ENCODE data around the gene TRIO.

Gene TRIO

DNA sequence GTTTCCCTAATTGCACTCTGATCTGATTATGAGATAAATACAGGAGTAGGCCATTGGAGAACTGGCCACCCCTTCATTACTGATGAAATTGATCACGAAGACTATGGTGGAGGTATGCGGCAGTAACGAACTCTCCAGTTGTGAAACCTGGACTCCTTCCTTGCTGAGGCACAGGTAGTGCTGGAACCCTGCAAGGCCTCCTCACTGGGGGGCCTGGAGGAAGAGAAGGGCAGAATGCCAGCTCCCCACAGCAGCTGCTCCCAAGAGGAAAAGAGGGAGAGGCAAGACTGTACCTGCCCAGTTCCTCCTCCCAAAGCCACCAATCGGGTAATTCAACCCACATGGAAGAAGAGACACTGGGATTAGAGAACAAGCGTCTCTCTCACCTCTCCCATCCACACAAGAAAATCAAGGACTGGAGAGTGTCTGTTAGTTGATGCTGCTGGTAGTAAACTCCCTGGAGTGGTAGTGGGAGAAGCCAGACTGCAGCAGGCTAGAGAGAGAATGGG lies 19.1 kb upstream of the TRIO start:
- DNase-seq (ENCODE audit: extremely low read depth, insufficient read length) = no peak
- no peaks in the 10 kb centered on the region for H3K36me3 ChIP-seq (ENCODE audit: control insufficient read depth, insufficient read depth, low read length)
- TF ChIP-seq, protein P1, sequence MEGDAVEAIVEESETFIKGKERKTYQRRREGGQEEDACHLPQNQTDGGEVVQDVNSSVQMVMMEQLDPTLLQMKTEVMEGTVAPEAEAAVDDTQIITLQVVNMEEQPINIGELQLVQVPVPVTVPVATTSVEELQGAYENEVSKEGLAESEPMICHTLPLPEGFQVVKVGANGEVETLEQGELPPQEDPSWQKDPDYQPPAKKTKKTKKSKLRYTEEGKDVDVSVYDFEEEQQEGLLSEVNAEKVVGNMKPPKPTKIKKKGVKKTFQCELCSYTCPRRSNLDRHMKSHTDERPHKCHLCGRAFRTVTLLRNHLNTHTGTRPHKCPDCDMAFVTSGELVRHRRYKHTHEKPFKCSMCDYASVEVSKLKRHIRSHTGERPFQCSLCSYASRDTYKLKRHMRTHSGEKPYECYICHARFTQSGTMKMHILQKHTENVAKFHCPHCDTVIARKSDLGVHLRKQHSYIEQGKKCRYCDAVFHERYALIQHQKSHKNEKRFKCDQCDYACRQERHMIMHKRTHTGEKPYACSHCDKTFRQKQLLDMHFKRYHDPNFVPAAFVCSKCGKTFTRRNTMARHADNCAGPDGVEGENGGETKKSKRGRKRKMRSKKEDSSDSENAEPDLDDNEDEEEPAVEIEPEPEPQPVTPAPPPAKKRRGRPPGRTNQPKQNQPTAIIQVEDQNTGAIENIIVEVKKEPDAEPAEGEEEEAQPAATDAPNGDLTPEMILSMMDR (IDR thresholded peaks at IDR 0.05; ENCODE audit: insufficient read depth, low read length, poor library complexity, severe bottlenecking) = no peak
- H3K4me3 ChIP-seq (replicated peaks; ENCODE audit: low read depth, low read length) = no peak overlapping the region
- H3K27me3 ChIP-seq (replicated peaks; ENCODE audit: control insufficient read depth, insufficient read depth, low read length) = no peaks in the 10 kb centered on the region

DNA sequence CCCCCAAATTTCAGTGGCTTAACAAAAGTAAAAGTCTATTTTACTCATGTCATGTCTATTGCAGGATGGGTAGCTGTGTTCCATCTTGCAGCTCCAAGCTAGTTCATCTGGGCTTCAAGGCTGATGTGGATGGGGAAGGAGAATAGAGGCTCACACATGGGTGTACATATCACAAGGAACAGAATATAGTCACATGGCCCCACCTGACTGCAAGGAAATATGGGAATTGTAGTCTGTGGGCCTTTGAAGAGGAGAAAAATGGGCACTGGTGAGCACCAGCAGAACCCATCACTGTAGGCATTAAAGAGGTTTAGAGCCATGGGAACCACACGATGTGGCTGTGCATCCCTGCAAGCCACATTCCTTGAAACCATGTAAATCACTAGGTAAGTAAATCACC lies 17.9 kb upstream of the TRIO start:
- TF ChIP-seq, protein P1 (IDR thresholded peaks at IDR 0.05; ENCODE audit: insufficient read depth, low read length, poor library complexity, severe bottlenecking) = no peak
- DNase-seq (ENCODE audit: extremely low read depth, insufficient read length) = no peak
- no peaks in the 10 kb centered on the region for H3K36me3 ChIP-seq (ENCODE audit: control insufficient read depth, insufficient read depth, low read length)
- no peaks in the 10 kb centered on the region for H3K27me3 ChIP-seq (replicated peaks; ENCODE audit: control insufficient read depth, insufficient read depth, low read length)
- no peak overlapping the region for H3K4me3 ChIP-seq (replicated peaks; ENCODE audit: low read depth, low read length)

DNA sequence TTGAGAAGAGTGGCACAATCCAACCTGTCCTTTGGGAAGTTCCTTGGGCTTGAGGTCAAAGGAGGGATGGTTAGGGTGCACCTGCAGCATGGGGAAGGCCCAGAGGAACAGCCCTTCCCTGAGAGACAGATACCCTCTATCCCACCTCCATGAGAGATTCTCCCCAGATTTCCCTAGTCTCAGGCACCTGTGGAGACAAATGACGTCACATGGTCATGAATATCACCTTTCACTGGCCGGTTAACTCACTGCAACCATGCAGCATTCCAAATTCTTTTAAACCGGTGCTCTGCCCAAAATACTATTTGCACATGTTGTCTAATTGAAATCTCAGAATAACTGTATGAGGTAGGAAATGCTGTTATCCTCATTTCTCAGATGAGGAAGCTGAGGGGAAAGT lies 15.6 kb upstream of the TRIO start:
- no peak for DNase-seq (ENCODE audit: extremely low read depth, insufficient read length)
- Histone ChIP-seq H3K36me3 (ENCODE audit: control insufficient read depth, insufficient read depth, low read length) (no peaks in the 10 kb centered on the region), H3K4me3 (replicated peaks; ENCODE audit: low read depth, low read length) (no peak overlapping the region), H3K27me3 (replicated peaks; ENCODE audit: control insufficient read depth, insufficient read depth, low read length) (no peaks in the 10 kb centered on the region)
- TF ChIP-seq, protein P1 (IDR thresholded peaks at IDR 0.05; ENCODE audit: insufficient read depth, low read length, poor library complexity, severe bottlenecking) = no peak

DNA sequence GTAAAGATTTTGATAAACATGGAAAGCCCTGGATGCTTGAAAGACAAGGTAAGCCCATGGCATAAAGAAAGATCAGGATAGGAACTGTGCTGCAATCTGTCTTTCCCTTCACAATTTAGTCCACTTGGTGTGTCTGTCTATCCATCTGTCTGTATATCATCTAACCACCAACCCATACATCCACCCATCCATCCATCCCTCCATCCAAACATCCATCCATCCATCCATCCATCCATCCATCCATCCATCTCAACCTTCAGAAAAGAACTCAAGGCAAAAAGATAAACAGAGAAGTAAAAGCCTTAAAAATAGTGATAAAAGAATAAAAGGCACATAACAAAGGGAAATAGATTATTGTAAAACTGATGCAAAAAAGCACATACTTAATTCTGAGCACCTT lies 15.1 kb upstream of the TRIO start:
- Histone ChIP-seq H3K27me3 (replicated peaks; ENCODE audit: control insufficient read depth, insufficient read depth, low read length) (no peaks in the 10 kb centered on the region), H3K4me3 (replicated peaks; ENCODE audit: low read depth, low read length) (no peak overlapping the region), H3K36me3 (ENCODE audit: control insufficient read depth, insufficient read depth, low read length) (no peaks in the 10 kb centered on the region)
- DNase-seq (ENCODE audit: extremely low read depth, insufficient read length) = no peak
- TF ChIP-seq, protein P1 (IDR thresholded peaks at IDR 0.05; ENCODE audit: insufficient read depth, low read length, poor library complexity, severe bottlenecking) = no peak

DNA sequence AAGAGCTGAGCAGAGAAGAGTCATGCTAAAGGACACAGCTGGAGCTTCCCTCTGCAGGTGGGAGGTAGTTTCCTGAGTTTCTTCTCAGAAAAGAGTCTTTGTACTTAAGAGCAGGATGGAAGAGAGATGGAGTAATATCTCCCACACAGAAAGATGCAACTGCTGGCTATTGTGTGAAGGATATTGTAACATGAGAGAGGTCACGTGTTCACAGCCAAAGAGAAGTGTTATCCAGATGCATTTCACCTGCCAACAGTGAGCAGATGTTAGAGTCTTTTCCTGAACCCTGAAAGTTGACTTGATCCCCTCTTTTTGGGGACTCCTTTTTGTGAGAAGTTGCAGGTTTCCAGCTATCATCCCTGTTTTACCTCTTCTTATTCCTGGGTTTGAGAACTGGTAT lies 14.0 kb upstream of the TRIO start:
- no peak overlapping the region for H3K4me3 ChIP-seq (replicated peaks; ENCODE audit: low read depth, low read length)
- TF ChIP-seq, protein P1 (IDR thresholded peaks at IDR 0.05; ENCODE audit: insufficient read depth, low read length, poor library complexity, severe bottlenecking) = no peak
- no peaks in the 10 kb centered on the region for H3K27me3 ChIP-seq (replicated peaks; ENCODE audit: control insufficient read depth, insufficient read depth, low read length)
- no peak for DNase-seq (ENCODE audit: extremely low read depth, insufficient read length)
- H3K36me3 ChIP-seq (ENCODE audit: control insufficient read depth, insufficient read depth, low read length) = no peaks in the 10 kb centered on the region

DNA sequence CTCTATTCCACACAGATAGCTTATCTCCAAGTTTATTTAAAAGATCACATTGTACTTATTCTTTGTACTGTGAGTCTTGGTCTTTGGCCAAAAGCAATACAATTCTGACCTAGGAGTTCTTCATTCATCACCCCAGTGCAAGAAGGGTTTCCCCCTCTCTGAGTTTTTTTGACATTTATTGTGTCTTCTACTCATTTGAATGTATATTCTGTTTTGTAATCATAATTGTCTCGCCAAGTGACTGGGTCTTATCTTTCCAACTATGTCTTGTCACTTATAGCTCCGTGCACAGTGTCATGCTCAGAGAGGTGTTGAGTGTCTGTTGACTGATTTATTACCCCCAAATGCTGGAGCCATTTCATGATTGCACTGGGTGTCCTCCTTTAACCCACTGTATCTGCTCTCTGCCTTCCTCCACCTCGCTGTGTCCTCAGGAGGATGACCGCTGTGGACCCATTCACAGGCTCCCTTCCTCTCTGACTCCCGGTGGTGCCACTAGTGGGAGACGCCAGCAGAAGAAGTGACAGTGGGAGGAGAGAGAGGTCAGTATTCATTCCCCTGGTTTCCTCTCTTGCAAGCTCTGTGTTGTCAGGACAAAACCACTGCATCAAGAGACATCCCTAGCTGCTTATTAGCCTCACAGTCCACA lies 11.2 kb upstream of the TRIO start:
- H3K4me3 ChIP-seq (replicated peaks; ENCODE audit: low read depth, low read length) = no peak overlapping the region
- no peak for DNase-seq (ENCODE audit: extremely low read depth, insufficient read length)
- no peaks in the 10 kb centered on the region for H3K27me3 ChIP-seq (replicated peaks; ENCODE audit: control insufficient read depth, insufficient read depth, low read length)
- no peaks in the 10 kb centered on the region for H3K36me3 ChIP-seq (ENCODE audit: control insufficient read depth, insufficient read depth, low read length)
- TF ChIP-seq, protein P1 (IDR thresholded peaks at IDR 0.05; ENCODE audit: insufficient read depth, low read length, poor library complexity, severe bottlenecking) = no peak
